Right lobe of liver (tissue), 4 donors: ENCODE measurements around the gene GNRH2.

Experiments used
- POLR2A ChIP-seq: fragments of 450-650 bp; IDR thresholded peaks from one replicate; pipeline ENCODE4 v1.6.1; 2017; ENCODE audit warnings: antibody characterized with exemption, mild to moderate bottlenecking
- TF ChIP-seq, protein P1 (sequence below), 4 donors: fragments of 200-600 bp in 3 of 4; fragments of 450-650 bp in 1 of 4; IDR thresholded peaks; one replicate each; pipeline versions ENCODE4 v1.5.1 to v1.8.0; 2016 to 2022; ENCODE audit warnings: antibody characterized with exemption in 4 of 4, mild to moderate bottlenecking in 2 of 4
- donor health status: DM: no; HTN: no; CAD: no.
- donor health status: DM: no; HTN: no; CAD: no.
- donor health status: DM: no; HTN: yes; CAD: no.

GRCh38 chr20:3080939-3081388 lies 37.5 kb downstream of the GNRH2 start:
- TF ChIP-seq, protein P1, sequence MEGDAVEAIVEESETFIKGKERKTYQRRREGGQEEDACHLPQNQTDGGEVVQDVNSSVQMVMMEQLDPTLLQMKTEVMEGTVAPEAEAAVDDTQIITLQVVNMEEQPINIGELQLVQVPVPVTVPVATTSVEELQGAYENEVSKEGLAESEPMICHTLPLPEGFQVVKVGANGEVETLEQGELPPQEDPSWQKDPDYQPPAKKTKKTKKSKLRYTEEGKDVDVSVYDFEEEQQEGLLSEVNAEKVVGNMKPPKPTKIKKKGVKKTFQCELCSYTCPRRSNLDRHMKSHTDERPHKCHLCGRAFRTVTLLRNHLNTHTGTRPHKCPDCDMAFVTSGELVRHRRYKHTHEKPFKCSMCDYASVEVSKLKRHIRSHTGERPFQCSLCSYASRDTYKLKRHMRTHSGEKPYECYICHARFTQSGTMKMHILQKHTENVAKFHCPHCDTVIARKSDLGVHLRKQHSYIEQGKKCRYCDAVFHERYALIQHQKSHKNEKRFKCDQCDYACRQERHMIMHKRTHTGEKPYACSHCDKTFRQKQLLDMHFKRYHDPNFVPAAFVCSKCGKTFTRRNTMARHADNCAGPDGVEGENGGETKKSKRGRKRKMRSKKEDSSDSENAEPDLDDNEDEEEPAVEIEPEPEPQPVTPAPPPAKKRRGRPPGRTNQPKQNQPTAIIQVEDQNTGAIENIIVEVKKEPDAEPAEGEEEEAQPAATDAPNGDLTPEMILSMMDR (IDR thresholded peaks at IDR 0.05) = no peak
- TF ChIP-seq POLR2A = no peak
